ENCODE results near the gene ZAP70.

DNA sequence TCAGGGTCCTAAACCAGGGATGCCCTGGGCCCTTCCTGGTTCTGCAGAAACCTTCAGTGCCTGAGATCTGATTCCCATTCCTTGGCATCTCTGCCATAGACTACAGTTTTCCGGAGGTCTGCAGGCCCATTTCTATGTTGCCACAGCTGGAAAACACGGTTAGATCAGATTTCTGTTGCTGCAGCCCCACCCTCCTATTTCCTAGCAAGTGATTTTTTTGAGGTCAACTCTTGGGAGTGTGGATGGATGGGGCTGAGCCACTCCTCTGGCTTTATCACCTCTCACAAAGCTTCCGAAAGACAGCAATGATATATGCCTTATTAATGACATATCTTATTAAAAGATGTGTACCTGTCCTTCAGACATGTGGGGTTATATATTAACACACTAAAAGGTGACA, 56.3 kb downstream of the ZAP70 start:
- TF ChIP-seq, protein P1, sequence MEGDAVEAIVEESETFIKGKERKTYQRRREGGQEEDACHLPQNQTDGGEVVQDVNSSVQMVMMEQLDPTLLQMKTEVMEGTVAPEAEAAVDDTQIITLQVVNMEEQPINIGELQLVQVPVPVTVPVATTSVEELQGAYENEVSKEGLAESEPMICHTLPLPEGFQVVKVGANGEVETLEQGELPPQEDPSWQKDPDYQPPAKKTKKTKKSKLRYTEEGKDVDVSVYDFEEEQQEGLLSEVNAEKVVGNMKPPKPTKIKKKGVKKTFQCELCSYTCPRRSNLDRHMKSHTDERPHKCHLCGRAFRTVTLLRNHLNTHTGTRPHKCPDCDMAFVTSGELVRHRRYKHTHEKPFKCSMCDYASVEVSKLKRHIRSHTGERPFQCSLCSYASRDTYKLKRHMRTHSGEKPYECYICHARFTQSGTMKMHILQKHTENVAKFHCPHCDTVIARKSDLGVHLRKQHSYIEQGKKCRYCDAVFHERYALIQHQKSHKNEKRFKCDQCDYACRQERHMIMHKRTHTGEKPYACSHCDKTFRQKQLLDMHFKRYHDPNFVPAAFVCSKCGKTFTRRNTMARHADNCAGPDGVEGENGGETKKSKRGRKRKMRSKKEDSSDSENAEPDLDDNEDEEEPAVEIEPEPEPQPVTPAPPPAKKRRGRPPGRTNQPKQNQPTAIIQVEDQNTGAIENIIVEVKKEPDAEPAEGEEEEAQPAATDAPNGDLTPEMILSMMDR (conservative IDR thresholded peaks at IDR 0.05; ENCODE audit: low read length), result no peak
- TF ChIP-seq EZH2phosphoT487 (IDR thresholded peaks at IDR 0.05; ENCODE audit: borderline replicate concordance), result no peak

Data from Loucy (cell line).